ENCODE measurements around the gene MKKS. TPM values are rescaled to one million over a fixed set of nuclear protein-coding genes. Genes with fewer than 3 reads are reported as not detected.

The MKKS gene
- polyA plus RNA-seq, 1 donor (not counting 4 experiments of a cell fraction or from before 2014, with no cell fraction given) = 24.8 TPM

- no peaks in the 10 kb centered on the region for H3K9me1 ChIP-seq (ENCODE audit: control insufficient read depth, extremely low read depth, insufficient read depth, low read length)
- no peak overlapping the region for H3K27ac ChIP-seq (ENCODE audit: control insufficient read depth, insufficient read depth, low read length)
- DNase-seq (ENCODE audit: low read depth, low spot score) (no peak), FAIRE-seq (no peak)
- H3K9ac ChIP-seq (ENCODE audit: control insufficient read depth, extremely low read depth, insufficient read depth, low read length) = no peak overlapping the region
- H3K36me3 ChIP-seq (ENCODE audit: control insufficient read depth in 2 of 2, extremely low read depth in 1 of 2, insufficient read depth in 2 of 2, low read length in 2 of 2) = no peaks in the 10 kb centered on the region
- H3K4me2 ChIP-seq (ENCODE audit: control insufficient read depth, extremely low read depth, insufficient read depth, low read depth, low read length) = no peak overlapping the region
- H3K4me3 ChIP-seq (ENCODE audit: control insufficient read depth in 2 of 3, extremely low read depth in 1 of 3, insufficient read depth in 2 of 3, low read depth in 1 of 3, low read length in 3 of 3) = no peak overlapping the region
- H2AFZ ChIP-seq (ENCODE audit: control insufficient read depth, low read length) = no peak overlapping the region
- no peaks in the 10 kb centered on the region for H4K20me1 ChIP-seq (ENCODE audit: control insufficient read depth, extremely low read depth, insufficient read depth, low read length)
- no peaks in the 10 kb centered on the region for H3K4me1 ChIP-seq (ENCODE audit: control insufficient read depth, extremely low read depth, insufficient read depth, low read length)
- H3K9me3 ChIP-seq (ENCODE audit: control insufficient read depth, low read depth, low read length) = no peaks in the 10 kb centered on the region
- TF ChIP-seq CTCF (optimal IDR thresholded peaks at IDR 0.05 in 1 of 3, IDR thresholded peaks at IDR 0.05 in 1 of 3, conservative IDR thresholded peaks at IDR 0.05 in 1 of 3; ENCODE audit: extremely low read depth in 1 of 3, insufficient read depth in 2 of 3, low read length in 3 of 3) (no peak), EZH2 (IDR thresholded peaks at IDR 0.05; ENCODE audit: low read length) (no peak)
- dilution Hi-C loops (cut with MboI; ENCODE audit: extremely low pct_ligation_motif_present, low sequenced_read_pairs) = no loop called here
- H3K27me3 ChIP-seq (ENCODE audit: control insufficient read depth, extremely low read depth, insufficient read depth, low read length) = no peaks in the 10 kb centered on the region
- no peaks in the 10 kb centered on the region for H3K79me2 ChIP-seq (ENCODE audit: control insufficient read depth, insufficient read depth, low read length)
These were observed 66.4 kb downstream of the MKKS start for GRCh38 chr20:10367693-10367942.

GRCh38 chr20:10366898-10367692, 66.9 kb downstream of the MKKS start:
- Histone ChIP-seq H2AFZ (ENCODE audit: control insufficient read depth, low read length) (no peak overlapping the region), H3K9me1 (ENCODE audit: control insufficient read depth, extremely low read depth, insufficient read depth, low read length) (no peaks in the 10 kb centered on the region), H3K9ac (ENCODE audit: control insufficient read depth, extremely low read depth, insufficient read depth, low read length) (no peak overlapping the region), H3K27me3 (ENCODE audit: control insufficient read depth, extremely low read depth, insufficient read depth, low read length) (no peaks in the 10 kb centered on the region), H3K4me3 (ENCODE audit: control insufficient read depth in 2 of 3, extremely low read depth in 1 of 3, insufficient read depth in 2 of 3, low read depth in 1 of 3, low read length in 3 of 3) (no peak overlapping the region), H3K36me3 (ENCODE audit: control insufficient read depth in 2 of 2, extremely low read depth in 1 of 2, insufficient read depth in 2 of 2, low read length in 2 of 2) (no peaks in the 10 kb centered on the region), H3K4me1 (ENCODE audit: control insufficient read depth, extremely low read depth, insufficient read depth, low read length) (no peaks in the 10 kb centered on the region), H4K20me1 (ENCODE audit: control insufficient read depth, extremely low read depth, insufficient read depth, low read length) (no peaks in the 10 kb centered on the region), H3K4me2 (ENCODE audit: control insufficient read depth, extremely low read depth, insufficient read depth, low read depth, low read length) (no peak overlapping the region), H3K79me2 (ENCODE audit: control insufficient read depth, insufficient read depth, low read length) (no peaks in the 10 kb centered on the region), H3K27ac (ENCODE audit: control insufficient read depth, insufficient read depth, low read length) (no peak overlapping the region), H3K9me3 (ENCODE audit: control insufficient read depth, low read depth, low read length) (no peaks in the 10 kb centered on the region)
- dilution Hi-C loops (cut with MboI; ENCODE audit: extremely low pct_ligation_motif_present, low sequenced_read_pairs) = no loop called here
- DNase-seq (ENCODE audit: low read depth, low spot score) (no peak), FAIRE-seq (no peak)
- TF ChIP-seq EZH2 (IDR thresholded peaks at IDR 0.05; ENCODE audit: low read length) (no peak), CTCF (optimal IDR thresholded peaks at IDR 0.05 in 1 of 3, IDR thresholded peaks at IDR 0.05 in 1 of 3, conservative IDR thresholded peaks at IDR 0.05 in 1 of 3; ENCODE audit: extremely low read depth in 1 of 3, insufficient read depth in 2 of 3, low read length in 3 of 3) (no peak)
